GM12874 (cell line): Measurements from ENCODE around the gene NDFIP2.

Experiments
- CTCF ChIP-seq: IDR thresholded peaks from 2 replicates; pipeline ENCODE4 v1.5.1; 2011; ENCODE audit warnings: low read depth, mild to moderate bottlenecking, control low read depth, low read length, moderate library complexity; ENCODE audit not compliant: insufficient read depth

Gene NDFIP2, protein sequence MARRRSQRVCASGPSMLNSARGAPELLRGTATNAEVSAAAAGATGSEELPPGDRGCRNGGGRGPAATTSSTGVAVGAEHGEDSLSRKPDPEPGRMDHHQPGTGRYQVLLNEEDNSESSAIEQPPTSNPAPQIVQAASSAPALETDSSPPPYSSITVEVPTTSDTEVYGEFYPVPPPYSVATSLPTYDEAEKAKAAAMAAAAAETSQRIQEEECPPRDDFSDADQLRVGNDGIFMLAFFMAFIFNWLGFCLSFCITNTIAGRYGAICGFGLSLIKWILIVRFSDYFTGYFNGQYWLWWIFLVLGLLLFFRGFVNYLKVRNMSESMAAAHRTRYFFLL

GRCh38 chr13:79480954-79481684 is at the start of gene NDFIP2:
Gene NDFIP2, plus strand, starts transcription at chr13:79481155. Its CDS starts 49 bp downstream, at chr13:79481204.
- no peak for TF ChIP-seq CTCF

- TF ChIP-seq CTCF: no peak
Measured at GRCh38 chr13:79432086-79432485, 48.9 kb upstream of the NDFIP2 start.

DNA sequence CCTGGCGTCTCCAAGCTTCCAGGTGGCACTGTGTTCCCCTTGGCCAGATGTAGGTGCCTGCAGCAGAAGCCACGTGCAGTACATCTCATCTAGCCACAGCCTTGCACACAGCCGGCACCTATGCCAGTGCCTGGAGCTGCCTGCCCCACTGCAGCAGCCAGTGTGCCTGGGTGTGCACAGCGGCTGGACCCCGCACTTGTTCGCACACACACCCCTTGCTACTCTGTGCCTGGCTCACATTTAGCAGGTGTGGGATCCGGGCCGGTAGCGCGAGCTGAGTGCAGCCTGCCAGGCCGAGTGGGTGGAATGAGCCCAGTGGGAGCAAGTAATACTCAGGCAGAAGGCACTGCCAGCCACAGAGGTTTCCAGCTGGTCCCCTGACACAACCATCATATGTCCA is 48.0 kb upstream of the NDFIP2 start:
- no peak for TF ChIP-seq CTCF

DNA sequence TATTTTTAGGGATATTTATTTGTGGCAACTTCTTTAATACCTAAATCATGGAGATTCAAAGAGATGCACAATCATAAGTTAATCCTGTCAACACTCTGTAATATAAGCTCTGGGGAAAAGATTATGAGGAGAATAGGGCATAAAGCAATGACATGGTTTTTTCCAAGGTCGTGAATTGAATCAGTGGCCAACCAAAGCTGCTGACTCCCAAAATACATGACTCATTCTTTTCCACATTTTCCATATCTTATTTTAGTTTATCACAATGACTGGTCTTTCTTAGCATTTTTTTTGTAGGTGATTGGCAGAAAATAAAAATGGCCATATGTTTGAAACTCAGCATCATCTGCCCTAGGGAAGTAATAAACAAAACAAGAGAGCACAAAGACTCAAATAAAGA is 46.4 kb upstream of the NDFIP2 start:
- TF ChIP-seq CTCF: no peak

DNA sequence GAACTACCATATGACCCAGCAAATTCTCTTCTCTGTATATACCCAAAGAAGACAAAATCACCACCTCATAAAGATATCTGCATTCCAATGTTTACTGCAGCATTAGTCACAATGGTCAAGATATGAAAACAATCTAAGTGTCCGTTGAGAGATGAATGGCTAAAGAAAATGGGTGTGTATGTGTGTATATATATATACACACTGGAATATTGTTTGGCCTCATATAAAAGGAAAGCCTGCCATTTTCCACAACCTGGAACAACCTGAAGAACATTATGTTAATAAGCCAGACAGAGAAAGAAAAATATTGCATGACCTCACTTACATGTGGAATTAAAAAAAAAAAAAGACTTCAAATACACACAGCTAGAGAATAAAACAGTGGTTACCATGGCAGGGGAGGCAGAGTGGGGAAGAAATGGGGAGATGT is 45.4 kb upstream of the NDFIP2 start:
- TF ChIP-seq CTCF: no peak

DNA sequence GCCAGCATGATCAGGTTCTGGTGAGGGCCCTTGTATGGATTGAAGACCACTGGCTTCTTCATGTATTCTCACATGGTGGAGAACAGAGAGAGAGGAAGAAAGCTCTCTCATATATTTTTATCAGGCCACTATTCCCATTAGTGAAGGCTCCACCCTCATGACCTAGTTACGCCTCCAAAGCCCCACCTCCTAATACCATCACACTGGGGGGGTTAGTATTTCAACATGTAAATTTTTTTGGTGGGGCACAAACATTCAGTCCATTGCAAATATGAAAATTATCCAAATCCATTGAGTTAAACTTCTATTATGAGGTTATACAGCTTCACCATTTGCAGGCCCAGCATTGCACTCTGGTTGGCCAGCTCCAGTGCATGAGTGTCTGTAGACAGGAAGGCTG is 41.7 kb upstream of the NDFIP2 start:
- no peak for TF ChIP-seq CTCF

- no peak for TF ChIP-seq CTCF
Measured at GRCh38 chr13:79440958-79441528, 39.9 kb upstream of the NDFIP2 start.
